ENCODE data around the gene ZBTB20. TPM values are rescaled to one million over a fixed set of nuclear protein-coding genes. Genes with fewer than 3 reads are reported as not detected.

The ZBTB20 gene
- total RNA-seq, 1 donor from 2014 or later: 23.5 TPM

DNA sequence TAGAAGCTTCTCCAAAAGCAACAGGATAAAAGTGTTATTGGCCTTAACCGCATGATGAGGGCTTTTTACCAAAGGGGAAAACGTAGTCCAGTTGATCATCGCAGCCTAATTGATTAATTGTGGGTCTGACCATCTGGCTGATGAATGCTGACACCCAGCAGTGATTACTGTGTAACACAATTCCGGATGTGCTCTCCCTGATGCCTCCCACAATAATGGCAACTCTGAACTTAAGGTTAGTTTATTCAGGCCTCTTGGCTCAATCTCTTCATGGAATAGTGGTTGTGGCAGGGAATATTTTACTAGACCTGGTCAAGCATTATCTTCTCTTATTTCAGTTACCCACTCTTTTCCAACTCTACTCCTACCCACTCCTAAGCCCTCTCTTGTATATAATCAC is 520.3 kb downstream of the ZBTB20 start:
- H3K4me3 ChIP-seq (ENCODE audit: low read length in 3 of 3): no peak overlapping the region
- H3K27ac ChIP-seq (ENCODE audit: low read depth, low read length): peak overlapping the region; percentile 96
- H3K36me3 ChIP-seq (ENCODE audit: control insufficient read depth in 3 of 3, insufficient read depth in 3 of 3, low read length in 3 of 3): no peaks in the 10 kb centered on the region
- H3K4me1 ChIP-seq (ENCODE audit: control insufficient read depth in 3 of 3, insufficient read depth in 3 of 3, low read length in 3 of 3): peaks cover 46 to 58% (median 47%) of the 10 kb centered on the region in 3 donors
- no peaks in the 10 kb centered on the region for H3K9me3 ChIP-seq (ENCODE audit: control insufficient read depth in 3 of 3, low read length in 3 of 3)
- H3K27me3 ChIP-seq (ENCODE audit: control insufficient read depth in 3 of 3, insufficient read depth in 3 of 3, low read length in 3 of 3): no peaks in the 10 kb centered on the region
- no peak overlapping the region for H3K9ac ChIP-seq (ENCODE audit: low read depth in 1 of 3, low read length in 3 of 3)

DNA sequence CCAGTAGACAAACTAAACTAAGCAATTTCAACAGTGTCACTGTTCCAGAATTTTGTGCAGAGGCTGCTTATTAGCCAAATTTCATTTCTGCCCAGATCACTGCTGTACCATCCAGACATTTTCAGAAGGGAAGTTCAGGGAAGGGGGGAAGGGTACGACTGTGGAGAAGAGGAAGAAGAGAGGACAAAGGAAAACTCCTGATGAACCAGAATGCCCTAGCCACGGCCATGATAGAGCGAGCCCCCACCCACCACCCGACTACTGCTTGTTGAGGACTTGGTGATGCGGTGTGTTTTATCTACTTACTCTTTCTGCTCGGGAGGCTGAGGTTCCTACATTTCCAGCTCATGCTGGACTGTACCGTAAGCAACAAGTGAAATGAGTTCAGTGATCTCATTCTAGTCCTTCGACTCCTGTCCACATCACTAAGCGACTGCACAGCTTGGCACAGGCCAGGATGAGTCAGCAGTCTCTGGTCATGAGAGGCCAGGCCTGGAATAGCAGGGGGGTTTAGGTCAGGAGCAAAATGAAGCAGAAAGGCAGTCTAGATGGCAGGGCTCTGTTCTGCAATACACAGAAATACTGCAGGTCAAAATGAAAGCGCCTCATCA is 522.4 kb downstream of the ZBTB20 start:
- peak overlapping the region; percentile 74 to 85 (median 78) for H3K4me3 ChIP-seq (ENCODE audit: low read length in 3 of 3)
- no peaks in the 10 kb centered on the region for H3K9me3 ChIP-seq (ENCODE audit: control insufficient read depth in 3 of 3, low read length in 3 of 3)
- H3K9ac ChIP-seq (ENCODE audit: low read depth in 1 of 3, low read length in 3 of 3): peak overlapping the region; percentile 87 to 93 (median 87)
- no peaks in the 10 kb centered on the region for H3K27me3 ChIP-seq (ENCODE audit: control insufficient read depth in 3 of 3, insufficient read depth in 3 of 3, low read length in 3 of 3)
- H3K27ac ChIP-seq (ENCODE audit: low read depth, low read length): peak overlapping the region; percentile 96
- H3K4me1 ChIP-seq (ENCODE audit: control insufficient read depth in 3 of 3, insufficient read depth in 3 of 3, low read length in 3 of 3): peaks cover 44 to 53% (median 48%) of the 10 kb centered on the region in 3 donors
- H3K36me3 ChIP-seq (ENCODE audit: control insufficient read depth in 3 of 3, insufficient read depth in 3 of 3, low read length in 3 of 3): no peaks in the 10 kb centered on the region

DNA sequence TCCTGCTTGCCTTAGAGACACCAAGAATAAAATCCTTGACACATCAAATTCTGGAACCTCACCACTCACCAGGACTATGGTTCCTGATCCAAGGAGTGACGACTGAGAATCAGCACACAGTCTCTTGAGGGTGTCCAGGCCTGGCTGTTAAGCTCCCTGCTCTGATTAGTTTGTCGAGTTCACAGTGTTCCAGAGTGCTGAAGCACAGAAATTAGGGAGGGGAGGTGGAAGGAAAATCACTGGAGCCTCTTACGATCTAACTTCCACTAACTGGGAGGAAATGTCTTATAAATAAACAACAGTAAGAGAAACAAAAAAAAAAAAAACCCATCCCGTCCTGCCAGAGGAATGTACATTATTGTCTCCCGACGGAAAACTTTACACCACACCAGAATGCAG is 523.0 kb downstream of the ZBTB20 start:
- peaks cover 46 to 55% (median 48%) of the 10 kb centered on the region in 3 donors for H3K4me1 ChIP-seq (ENCODE audit: control insufficient read depth in 3 of 3, insufficient read depth in 3 of 3, low read length in 3 of 3)

GRCh38 chr3:114623420-114624046 is 523.6 kb downstream of the ZBTB20 start:
- H3K27ac ChIP-seq (ENCODE audit: low read depth, low read length): peak overlapping the region; percentile 96
- no peaks in the 10 kb centered on the region for H3K27me3 ChIP-seq (ENCODE audit: control insufficient read depth in 3 of 3, insufficient read depth in 3 of 3, low read length in 3 of 3)
- peak overlapping the region; percentile 74 to 85 (median 78) for H3K4me3 ChIP-seq (ENCODE audit: low read length in 3 of 3)
- H3K36me3 ChIP-seq (ENCODE audit: control insufficient read depth in 3 of 3, insufficient read depth in 3 of 3, low read length in 3 of 3): no peaks in the 10 kb centered on the region
- H3K9ac ChIP-seq (ENCODE audit: low read depth in 1 of 3, low read length in 3 of 3): peak overlapping the region; percentile 87 to 93 (median 87)
- H3K9me3 ChIP-seq (ENCODE audit: control insufficient read depth in 3 of 3, low read length in 3 of 3): no peaks in the 10 kb centered on the region
- peaks cover 46 to 54% (median 48%) of the 10 kb centered on the region in 3 donors for H3K4me1 ChIP-seq (ENCODE audit: control insufficient read depth in 3 of 3, insufficient read depth in 3 of 3, low read length in 3 of 3)

More for the DNA sequence above, 523.0 kb downstream of the ZBTB20 start:
- no peaks in the 10 kb centered on the region for H3K27me3 ChIP-seq (ENCODE audit: control insufficient read depth in 3 of 3, insufficient read depth in 3 of 3, low read length in 3 of 3)
- peak overlapping the region; percentile 96 for H3K27ac ChIP-seq (ENCODE audit: low read depth, low read length)
- H3K36me3 ChIP-seq (ENCODE audit: control insufficient read depth in 3 of 3, insufficient read depth in 3 of 3, low read length in 3 of 3): no peaks in the 10 kb centered on the region
- H3K9ac ChIP-seq (ENCODE audit: low read depth in 1 of 3, low read length in 3 of 3): peak overlapping the region; percentile 87 to 93 (median 87)
- peak overlapping the region; percentile 74 to 85 (median 78) for H3K4me3 ChIP-seq (ENCODE audit: low read length in 3 of 3)
- no peaks in the 10 kb centered on the region for H3K9me3 ChIP-seq (ENCODE audit: control insufficient read depth in 3 of 3, low read length in 3 of 3)

DNA sequence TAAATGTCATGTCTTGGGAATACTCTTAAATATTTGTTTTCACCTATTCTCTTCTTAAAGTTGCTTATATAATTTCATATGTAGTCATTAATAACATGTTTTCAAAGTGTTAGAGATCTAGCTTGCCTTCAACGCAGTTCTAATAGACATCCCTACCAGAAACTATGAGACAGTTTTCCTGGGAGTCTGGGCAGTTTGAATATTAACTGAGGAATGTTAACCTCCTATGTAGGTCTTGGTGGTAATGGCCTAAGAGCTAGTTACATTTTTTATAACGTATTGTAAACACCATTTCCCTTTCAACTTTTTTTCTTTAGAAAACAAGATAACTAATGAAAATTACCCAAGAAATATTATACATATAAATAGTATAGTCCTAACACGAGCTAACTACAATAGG is 525.1 kb downstream of the ZBTB20 start:
- H3K36me3 ChIP-seq (ENCODE audit: control insufficient read depth in 3 of 3, insufficient read depth in 3 of 3, low read length in 3 of 3): no peaks in the 10 kb centered on the region
- peaks cover 44 to 46% (median 45%) of the 10 kb centered on the region in 3 donors for H3K4me1 ChIP-seq (ENCODE audit: control insufficient read depth in 3 of 3, insufficient read depth in 3 of 3, low read length in 3 of 3)
- peak overlapping the region in 2 of 3 donors; percentile 7 to 87 for H3K9ac ChIP-seq (ENCODE audit: low read depth in 1 of 3, low read length in 3 of 3)
- no peaks in the 10 kb centered on the region for H3K9me3 ChIP-seq (ENCODE audit: control insufficient read depth in 3 of 3, low read length in 3 of 3)
- H3K4me3 ChIP-seq (ENCODE audit: low read length in 3 of 3): peak overlapping the region in 2 of 3 donors; percentile 78 to 85
- H3K27ac ChIP-seq (ENCODE audit: low read depth, low read length): peak overlapping the region; percentile 96
- H3K27me3 ChIP-seq (ENCODE audit: control insufficient read depth in 3 of 3, insufficient read depth in 3 of 3, low read length in 3 of 3): no peaks in the 10 kb centered on the region

GRCh38 chr3:114619771-114620170 is 527.3 kb downstream of the ZBTB20 start:
- no peaks in the 10 kb centered on the region for H3K27me3 ChIP-seq (ENCODE audit: control insufficient read depth in 3 of 3, insufficient read depth in 3 of 3, low read length in 3 of 3)
- no peak overlapping the region for H3K9ac ChIP-seq (ENCODE audit: low read depth in 1 of 3, low read length in 3 of 3)
- no peaks in the 10 kb centered on the region for H3K9me3 ChIP-seq (ENCODE audit: control insufficient read depth in 3 of 3, low read length in 3 of 3)
- H3K36me3 ChIP-seq (ENCODE audit: control insufficient read depth in 3 of 3, insufficient read depth in 3 of 3, low read length in 3 of 3): no peaks in the 10 kb centered on the region
- H3K4me1 ChIP-seq (ENCODE audit: control insufficient read depth in 3 of 3, insufficient read depth in 3 of 3, low read length in 3 of 3): peaks cover 37 to 41% (median 40%) of the 10 kb centered on the region in 3 donors
- no peak overlapping the region for H3K4me3 ChIP-seq (ENCODE audit: low read length in 3 of 3)
- no peak overlapping the region for H3K27ac ChIP-seq (ENCODE audit: low read depth, low read length)

GRCh38 chr3:114615523-114616085 is 531.5 kb downstream of the ZBTB20 start:
- H3K4me3 ChIP-seq (ENCODE audit: low read length in 3 of 3): peak overlapping the region in 1 of 3 donors; percentile 7
- no peaks in the 10 kb centered on the region for H3K36me3 ChIP-seq (ENCODE audit: control insufficient read depth in 3 of 3, insufficient read depth in 3 of 3, low read length in 3 of 3)
- no peaks in the 10 kb centered on the region for H3K9me3 ChIP-seq (ENCODE audit: control insufficient read depth in 3 of 3, low read length in 3 of 3)
- H3K4me1 ChIP-seq (ENCODE audit: control insufficient read depth in 3 of 3, insufficient read depth in 3 of 3, low read length in 3 of 3): peaks cover 19 to 33% (median 22%) of the 10 kb centered on the region in 3 donors
- H3K27me3 ChIP-seq (ENCODE audit: control insufficient read depth in 3 of 3, insufficient read depth in 3 of 3, low read length in 3 of 3): no peaks in the 10 kb centered on the region
- H3K9ac ChIP-seq (ENCODE audit: low read depth in 1 of 3, low read length in 3 of 3): no peak overlapping the region
- no peak overlapping the region for H3K27ac ChIP-seq (ENCODE audit: low read depth, low read length)

GRCh38 chr3:114609973-114610630 is 537.0 kb downstream of the ZBTB20 start:
- H3K4me1 ChIP-seq (ENCODE audit: control insufficient read depth in 3 of 3, insufficient read depth in 3 of 3, low read length in 3 of 3): peaks cover 8 to 28% (median 16%) of the 10 kb centered on the region in 3 donors
- no peak overlapping the region for H3K27ac ChIP-seq (ENCODE audit: low read depth, low read length)
- H3K4me3 ChIP-seq (ENCODE audit: low read length in 3 of 3): no peak overlapping the region
- no peaks in the 10 kb centered on the region for H3K9me3 ChIP-seq (ENCODE audit: control insufficient read depth in 3 of 3, low read length in 3 of 3)
- no peak overlapping the region for H3K9ac ChIP-seq (ENCODE audit: low read depth in 1 of 3, low read length in 3 of 3)
- no peaks in the 10 kb centered on the region for H3K27me3 ChIP-seq (ENCODE audit: control insufficient read depth in 3 of 3, insufficient read depth in 3 of 3, low read length in 3 of 3)
- H3K36me3 ChIP-seq (ENCODE audit: control insufficient read depth in 3 of 3, insufficient read depth in 3 of 3, low read length in 3 of 3): no peaks in the 10 kb centered on the region

GRCh38 chr3:114608293-114608692 is 538.8 kb downstream of the ZBTB20 start:
- Histone ChIP-seq H3K4me3 (ENCODE audit: low read length in 3 of 3) (no peak overlapping the region), H3K36me3 (ENCODE audit: control insufficient read depth in 3 of 3, insufficient read depth in 3 of 3, low read length in 3 of 3) (no peaks in the 10 kb centered on the region), H3K27me3 (ENCODE audit: control insufficient read depth in 3 of 3, insufficient read depth in 3 of 3, low read length in 3 of 3) (no peaks in the 10 kb centered on the region), H3K9ac (ENCODE audit: low read depth in 1 of 3, low read length in 3 of 3) (no peak overlapping the region), H3K9me3 (ENCODE audit: control insufficient read depth in 3 of 3, low read length in 3 of 3) (no peaks in the 10 kb centered on the region), H3K4me1 (ENCODE audit: control insufficient read depth in 3 of 3, insufficient read depth in 3 of 3, low read length in 3 of 3) (peaks cover 8 to 25% (median 16%) of the 10 kb centered on the region in 3 donors), H3K27ac (ENCODE audit: low read depth, low read length) (no peak overlapping the region)
